K562 (cell line): ENCODE measurements around the gene PTRHD1. TPM values are rescaled to one million over a fixed set of nuclear protein-coding genes. Genes with fewer than 3 reads are reported as not detected.
A peak's percentile ranks its signal among the peaks of the same experiment; 100 is the strongest.

Experiments
- ATAC-seq: fragments of 200-7000 bp; cut with Tn5 transposase; 3 replicates; pipeline ENCODE4 v1.9.1; 2020; ENCODE audit warnings: moderate library complexity
- BruUV-seq: library from RNA; stranded (reverse); fragments of 400-500 nt; replicated peaks from 2 replicates; lab custom pipeline; 2021; lab: Mats Ljungman, UMichigan
- CTCF ChIA-PET: fragments of 300-600 bp; formaldehyde crosslinking; extraction: SDS; loops from one replicate; lab custom pipeline; 2021; ENCODE audit warnings: low intra/inter-chr PET ratio; lab: Yijun Ruan, JAX
- POLR2A ChIA-PET: fragments of 300-600, 350-650 bp; sonication (Branson Sonifier 250); formaldehyde crosslinking; extraction: SDS; loops from one replicate; lab custom pipeline; 2021; ENCODE audit warnings: antibody characterized with exemption, inconsistent platforms; lab: Yijun Ruan, JAX
- DNase-seq, 4 experiments: peaks; one replicate each; pipeline versions ENCODE4 v3.0.0 to v3.0.0-alpha.2; 2011 to 2018; ENCODE audit warnings: low spot score in 3 of 4, mixed read lengths in 3 of 4; ENCODE audit errors: extremely low read depth in 1 of 4
- FAIRE-seq: peaks from 2 replicates; lab custom pipeline; 2011; peaks lifted over from hg19 to GRCh38; lab: Jason Lieb, UNC
- H2AFZ ChIP-seq: 2 replicates; pipeline ENCODE4 v1.6.0; 2011; ENCODE audit warnings: low read depth, low read length, control low read depth, inconsistent platforms
- H3K27ac ChIP-seq: fragments of 200-600 bp; 3 replicates; pipeline ENCODE4 v1.8.0; 2011; ENCODE audit warnings: low read depth, mild to moderate bottlenecking, control low read depth, inconsistent platforms, low read length, moderate library complexity, mixed read lengths; ENCODE audit errors: extremely low read depth
- H3K27me3 ChIP-seq, 2 experiments: fragments of 300-600 bp in 1 of 2; 2 replicates in 1 of 2; 3 replicates in 1 of 2; pipeline versions ENCODE4 v1.6.0 to v1.8.0; 2011; ENCODE audit warnings: inconsistent platforms in 2 of 2, low read length in 2 of 2, mild to moderate bottlenecking in 1 of 2, mixed read lengths in 1 of 2, moderate library complexity in 1 of 2; ENCODE audit not compliant: control insufficient read depth in 2 of 2, insufficient read depth in 2 of 2
- H3K36me3 ChIP-seq: fragments of 300-600 bp; 3 replicates; pipeline ENCODE4 v1.8.0; 2011; ENCODE audit warnings: mild to moderate bottlenecking, low read length, inconsistent platforms; ENCODE audit not compliant: control insufficient read depth, insufficient read depth
- H3K4me1 ChIP-seq, 2 experiments: fragments of 200-600 bp in 1 of 2; replicated peaks in 1 of 2; 2 replicates in 1 of 2; 3 replicates in 1 of 2; pipeline versions ENCODE4 v1.5.1 to v1.8.0; 2011; ENCODE audit warnings: inconsistent platforms in 2 of 2, low read length in 2 of 2, mild to moderate bottlenecking in 1 of 2, mixed read lengths in 1 of 2, moderate library complexity in 1 of 2; ENCODE audit not compliant: control insufficient read depth in 2 of 2, insufficient read depth in 2 of 2
- H3K4me2 ChIP-seq: 2 replicates; pipeline ENCODE4 v1.6.1; 2011; ENCODE audit warnings: low read length, control low read depth, inconsistent platforms, mixed read lengths; ENCODE audit not compliant: insufficient read depth
- H3K4me3 ChIP-seq: fragments of 200-600 bp; sonication (generic), shearing (Covaris generic); 2 replicates; pipeline ENCODE4 v1.5.1; 2016; ENCODE audit warnings: control low read depth, inconsistent platforms
- H3K79me2 ChIP-seq: fragments of 200-600 bp; 3 replicates; pipeline ENCODE4 v1.8.0; 2011; ENCODE audit warnings: low read length, inconsistent platforms; ENCODE audit not compliant: control insufficient read depth, insufficient read depth
- H3K9ac ChIP-seq, 2 experiments: 2 replicates each; pipeline versions ENCODE4 v1.6.0 to v1.6.1; 2011; ENCODE audit warnings: low read depth in 2 of 2, low read length in 2 of 2, control low read depth in 1 of 2, inconsistent platforms in 1 of 2, mild to moderate bottlenecking in 1 of 2, mixed read lengths in 1 of 2; ENCODE audit not compliant: insufficient read depth in 1 of 2
- H3K9me1 ChIP-seq: one replicate; pipeline ENCODE4 v1.6.0; 2011; ENCODE audit warnings: inconsistent platforms, mild to moderate bottlenecking, low read length, moderate library complexity; ENCODE audit not compliant: control insufficient read depth, insufficient read depth
- H3K9me3 ChIP-seq: replicated peaks from 2 replicates; pipeline ENCODE4 v1.5.1; 2011; ENCODE audit warnings: low read depth, low read length, inconsistent platforms; ENCODE audit not compliant: control insufficient read depth, insufficient read depth
- H4K20me1 ChIP-seq: replicated peaks from 2 replicates; pipeline ENCODE4 v1.6.1; 2011; ENCODE audit warnings: low read length, inconsistent platforms, mixed read lengths; ENCODE audit not compliant: control insufficient read depth, insufficient read depth
- DMBX1 ChIP-seq: fragments of 250-450 bp; sonication (Bioruptor Pico); IDR thresholded peaks from 2 replicates; pipeline ENCODE4 v1.8.0; 2022; ENCODE audit warnings: inconsistent platforms, mild to moderate bottlenecking, moderate library complexity, borderline replicate concordance
- POU5F1 ChIP-seq: fragments of 150-350 bp; IDR thresholded peaks from 2 replicates; pipeline ENCODE4 v1.6.1; 2014; ENCODE audit warnings: borderline replicate concordance, low read length, low read depth, mild to moderate bottlenecking; ENCODE audit not compliant: partially characterized antibody
- ZNF121 ChIP-seq: sonication (generic); formaldehyde crosslinking; conservative IDR thresholded peaks from 2 replicates; pipeline ENCODE4 v1.8.0; 2022; ENCODE audit warnings: missing genetic modification reagents
- ZNF41 ChIP-seq: fragments of 250-450 bp; sonication (Bioruptor Pico); conservative IDR thresholded peaks from 2 replicates; pipeline ENCODE4 v1.4.0; 2020; ENCODE audit warnings: mild to moderate bottlenecking
- WGBS: fragments of 100-300 bp; shearing (Covaris generic); methylation state at CpG from one replicate; pipeline ENCODE4 v1.1.6; 2016; ENCODE audit warnings: low coverage, mixed read lengths; ENCODE audit not compliant: insufficient coverage; ENCODE audit errors: missing lambda C conversion rate; 5-methylcytosine and 5-hydroxymethylcytosine counted together
- in situ Hi-C: fragments of 300-500 bp; cut with MboI; formaldehyde crosslinking; loops from 4 replicates; pipeline ENCODE4 v1.15.0; 2018; ENCODE audit warnings: inconsistent platforms, mixed read lengths
- intact Hi-C: fragments of 100-400 bp; cut with micrococcal nuclease; formaldehyde crosslinking; loops from 2 replicates; pipeline ENCODE4 v1.14.2; 2022
- polyA plus RNA-seq, 8 experiments: library from polyadenylated mRNA; depleted of rRNA in 4 of 8; stranded (reverse) in 5 of 8; unstranded in 3 of 8; fragments of >200 nt; fragmentation: Nextera tagmentation in 2 of 8; fragmentation: Illumina TruSeq in 1 of 8; extraction: Ambion mirVana in 2 of 8; extraction: Trizol in 1 of 8; gene quantifications; 2 replicates each; pipeline versions ENCODE4 v1.2.1 to v1.2.3, GENCODE V29; 2011 to 2014; ENCODE audit warnings: inconsistent platforms in 1 of 8, missing spikeins in 1 of 8
- total RNA-seq, 7 experiments: library from RNA; depleted of rRNA in 6 of 7; stranded (reverse); fragments of >200 nt in 6 of 7; fragmentation: Illumina TruSeq in 2 of 7; extraction: Trizol in 2 of 7; gene quantifications; 2 replicates each; pipeline versions ENCODE4 v1.2.1 to v1.2.3, GENCODE V29; 2011 to 2021; ENCODE audit warnings: low replicate concordance in 1 of 7

The PTRHD1 gene
- total and polyA plus RNA-seq, 9 of the 15 experiments (the other 6 are each of a cell fraction or from before 2014, with no cell fraction given) = 15.8 to 83.2 (median 46.6) TPM

- H2AFZ ChIP-seq = no peak overlapping the region
- H3K4me1 ChIP-seq = no peaks in the 10 kb centered on the region
- no TSS peak for BruUV-seq
- H4K20me1 ChIP-seq = no peaks in the 10 kb centered on the region
- CTCF ChIA-PET = no interaction called here
- H3K36me3 ChIP-seq = peaks cover 17% of the 10 kb centered on the region
- in situ Hi-C loops = no loop called here
- no peak overlapping the region for H3K4me2 ChIP-seq
- TF ChIP-seq ZNF41 (CRISPR knock-in tag) (no peak), POU5F1 (no peak)
- TF ChIP-seq, all 486 proteins: peak for 0
- FAIRE-seq (no peak), DNase-seq (no peak), ATAC-seq (no peak; the same call in 2 of the 3 replicates)
- H3K9ac ChIP-seq = peak overlapping the region in 1 of 2 experiments; percentile 43; a peak in 1 of 4 replicates
- no peaks in the 10 kb centered on the region for H3K9me3 ChIP-seq
- H3K27ac ChIP-seq = no peak overlapping the region
- intact Hi-C loops = no loop called here
- POLR2A ChIA-PET = interaction anchor here (0.6 kb wide), 1 partner anchor 621 kb away, joined by 4 read pairs; no protein-coding TSS in a partner anchor
- H3K9me1 ChIP-seq = no peaks in the 10 kb centered on the region
- no peaks in the 10 kb centered on the region for H3K27me3 ChIP-seq
- H3K79me2 ChIP-seq = no peaks in the 10 kb centered on the region
- H3K4me3 ChIP-seq = no peak overlapping the region
- 95% methylated on average over 6 of the region's 7 CpGs for WGBS
Observed at GRCh38 chr2:24749069-24749691, 44.0 kb downstream of the PTRHD1 start.

DNA sequence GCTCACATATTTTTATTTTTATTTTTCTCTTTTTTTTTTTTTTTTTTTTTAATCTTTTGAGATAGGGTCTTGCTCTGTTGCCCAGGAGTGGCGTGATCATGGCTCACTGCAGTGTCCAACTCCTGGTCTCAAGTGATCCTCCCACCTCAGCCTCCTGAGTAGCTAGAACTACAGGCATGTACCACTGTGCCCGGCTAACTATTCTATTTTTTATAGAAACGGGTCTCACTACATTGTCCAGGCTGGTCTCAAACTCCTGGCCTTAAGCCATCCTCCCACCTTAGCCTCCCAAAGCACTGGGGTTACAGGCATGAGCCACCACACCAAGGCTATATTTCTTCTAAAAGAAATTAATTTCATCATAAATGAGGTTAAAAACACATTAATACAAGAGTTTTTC, 45.9 kb downstream of the PTRHD1 start:
- no peak for ATAC-seq
- WGBS = 94% methylated on average over 3 of the region's 3 CpGs
- in situ Hi-C loops (no loop called here), intact Hi-C loops (no loop called here)
- Histone ChIP-seq H2AFZ (no peak overlapping the region), H3K27me3 (no peaks in the 10 kb centered on the region), H3K79me2 (no peaks in the 10 kb centered on the region), H3K4me1 (no peaks in the 10 kb centered on the region), H3K36me3 (peaks cover 15% of the 10 kb centered on the region; the same call in 2 of the 3 replicates), H3K27ac (no peak overlapping the region), H3K9me3 (no peaks in the 10 kb centered on the region), H3K4me3 (no peak overlapping the region), H3K9me1 (no peaks in the 10 kb centered on the region), H3K4me2 (no peak overlapping the region), H4K20me1 (no peaks in the 10 kb centered on the region), H3K9ac (no peak overlapping the region)
- no peak for DNase-seq
- ChIA-PET POLR2A (interaction anchor here (1.5 kb wide), 1 partner anchor 9 kb away, joined by 6 read pairs; no protein-coding TSS in a partner anchor), CTCF (interaction anchor here (0.6 kb wide), 1 partner anchor 32 kb away, joined by 3 read pairs; no protein-coding TSS in a partner anchor)
- no TSS peak for BruUV-seq
- FAIRE-seq = no peak
- TF ChIP-seq ZNF121 (CRISPR knock-in tag) = peak; percentile 55; the same call in 1 of the 2 replicates
- no peak for TF ChIP-seq DMBX1
